ENCODE results near the gene TWSG1.

DNA sequence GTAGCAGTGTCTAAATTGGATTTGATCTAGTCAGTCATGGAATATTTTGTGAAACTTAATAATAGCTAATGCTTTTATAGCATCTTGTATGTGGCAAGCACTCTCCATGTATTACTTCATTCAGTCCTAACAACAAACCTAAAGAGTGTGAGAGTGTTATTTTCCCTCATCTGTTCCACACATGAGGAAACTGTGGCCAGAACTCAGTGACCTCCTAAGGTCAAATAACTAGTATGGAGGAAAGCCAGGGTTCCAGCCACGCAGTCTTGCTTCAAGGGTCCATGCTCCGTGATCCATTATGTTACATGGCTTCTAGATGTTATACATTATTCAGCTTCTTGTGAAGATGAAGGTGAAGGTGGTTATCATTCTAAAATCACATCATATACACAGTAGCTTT is 45.5 kb downstream of the TWSG1 start:
- no peak for TF ChIP-seq POLR2AphosphoS5 (IDR thresholded peaks at IDR 0.05; ENCODE audit: low read depth, low read length)
- no peak for TF ChIP-seq TAF1 (IDR thresholded peaks at IDR 0.05; ENCODE audit: borderline replicate concordance, low read depth, low read length)
